Panc1 (cell line): ENCODE measurements around the gene KIF15.

Experiments used
- POLR2AphosphoS5 ChIP-seq: IDR thresholded peaks from 2 replicates; pipeline ENCODE4 v1.6.1; 2012; ENCODE audit warnings: mild to moderate bottlenecking, low read depth, low read length, moderate library complexity
- REST ChIP-seq, 2 experiments: IDR thresholded peaks; 2 replicates each; pipeline ENCODE4 v1.6.1; 2011 to 2012; ENCODE audit warnings: low read depth in 2 of 2, control low read depth in 1 of 2, low read length in 1 of 2, mild to moderate bottlenecking in 1 of 2, moderate library complexity in 1 of 2; ENCODE audit not compliant: insufficient read depth in 1 of 2
- TF ChIP-seq, protein P1 (sequence below): fragments of 450-650 bp; IDR thresholded peaks from 2 replicates; pipeline ENCODE4 v1.5.1; 2017; ENCODE audit warnings: mild to moderate bottlenecking

- TF ChIP-seq, protein P1, sequence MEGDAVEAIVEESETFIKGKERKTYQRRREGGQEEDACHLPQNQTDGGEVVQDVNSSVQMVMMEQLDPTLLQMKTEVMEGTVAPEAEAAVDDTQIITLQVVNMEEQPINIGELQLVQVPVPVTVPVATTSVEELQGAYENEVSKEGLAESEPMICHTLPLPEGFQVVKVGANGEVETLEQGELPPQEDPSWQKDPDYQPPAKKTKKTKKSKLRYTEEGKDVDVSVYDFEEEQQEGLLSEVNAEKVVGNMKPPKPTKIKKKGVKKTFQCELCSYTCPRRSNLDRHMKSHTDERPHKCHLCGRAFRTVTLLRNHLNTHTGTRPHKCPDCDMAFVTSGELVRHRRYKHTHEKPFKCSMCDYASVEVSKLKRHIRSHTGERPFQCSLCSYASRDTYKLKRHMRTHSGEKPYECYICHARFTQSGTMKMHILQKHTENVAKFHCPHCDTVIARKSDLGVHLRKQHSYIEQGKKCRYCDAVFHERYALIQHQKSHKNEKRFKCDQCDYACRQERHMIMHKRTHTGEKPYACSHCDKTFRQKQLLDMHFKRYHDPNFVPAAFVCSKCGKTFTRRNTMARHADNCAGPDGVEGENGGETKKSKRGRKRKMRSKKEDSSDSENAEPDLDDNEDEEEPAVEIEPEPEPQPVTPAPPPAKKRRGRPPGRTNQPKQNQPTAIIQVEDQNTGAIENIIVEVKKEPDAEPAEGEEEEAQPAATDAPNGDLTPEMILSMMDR, result no peak
- TF ChIP-seq REST (IDR thresholded peaks at IDR 0.05; ENCODE audit: insufficient read depth in 1 of 2, low read depth in 2 of 2, low read length in 1 of 2), result no peak
- no peak for TF ChIP-seq POLR2AphosphoS5
Observed at GRCh38 chr3:44803298-44803697, 41.7 kb downstream of the KIF15 start.
